ENCODE results near the gene CCDC68.
"Not testable (repeated sequence)": the region's sequence is repeated elsewhere in the genome, so short reads cannot be mapped to it uniquely, and the experiment has no call there.

The CCDC68 gene

DNA sequence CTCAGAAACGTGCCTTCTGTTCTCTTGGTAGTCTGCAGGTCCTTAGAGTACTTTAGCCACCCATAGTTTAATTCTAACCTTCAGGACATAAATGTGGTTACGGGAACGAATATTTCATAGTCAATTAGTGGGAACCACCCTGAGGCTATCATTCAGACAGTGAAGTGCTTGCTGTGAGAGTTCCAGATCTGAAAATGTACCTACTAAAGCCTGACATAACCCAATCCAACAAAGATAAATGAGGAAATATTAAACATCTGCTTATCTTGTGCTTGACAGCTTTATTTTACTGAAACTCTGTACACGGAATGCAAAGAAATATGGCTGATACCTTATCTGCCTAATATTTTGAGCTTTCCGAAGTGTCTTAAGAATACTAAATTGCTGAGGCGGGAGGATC is 88.0 kb downstream of the CCDC68 start:
- FAIRE-seq = no peak

DNA sequence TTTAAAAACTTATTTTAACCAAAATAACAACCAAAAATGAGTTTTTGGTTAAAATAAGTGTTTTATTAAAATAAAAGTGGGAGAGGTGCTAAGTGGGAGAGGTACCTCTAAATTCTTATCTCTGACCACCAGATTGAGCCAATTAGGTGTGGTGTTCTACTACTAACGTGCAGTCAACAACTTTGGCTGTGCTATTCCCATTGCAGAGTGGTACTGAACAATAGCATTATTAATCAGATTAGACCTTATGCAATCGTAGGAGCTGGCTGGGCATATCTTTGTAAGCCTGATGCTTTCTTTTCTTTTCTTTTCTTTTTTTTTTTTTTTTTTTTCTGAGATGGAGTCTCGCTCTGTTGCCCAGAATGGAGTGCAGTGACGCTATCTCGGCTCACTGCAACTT is 92.1 kb downstream of the CCDC68 start:
- no peak for FAIRE-seq

DNA sequence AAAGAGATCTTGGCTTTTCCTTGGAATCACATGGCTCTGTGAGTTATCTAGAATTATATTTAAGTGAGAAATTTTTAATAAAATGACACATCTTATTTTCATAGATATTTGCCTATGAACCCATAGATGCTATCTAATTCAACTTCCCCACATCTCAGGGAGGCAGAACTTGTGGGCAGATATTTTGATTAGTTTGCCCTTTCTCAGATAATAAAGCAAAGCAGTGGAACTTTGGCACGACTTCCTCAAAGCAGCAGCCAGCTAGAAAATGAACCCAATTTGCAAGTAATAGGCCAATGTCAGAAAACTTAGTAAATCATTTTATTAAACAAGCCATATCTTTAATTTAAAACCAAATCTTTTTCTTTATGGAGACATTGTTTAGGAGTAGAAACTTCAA is 98.3 kb downstream of the CCDC68 start:
- no peak for FAIRE-seq

DNA sequence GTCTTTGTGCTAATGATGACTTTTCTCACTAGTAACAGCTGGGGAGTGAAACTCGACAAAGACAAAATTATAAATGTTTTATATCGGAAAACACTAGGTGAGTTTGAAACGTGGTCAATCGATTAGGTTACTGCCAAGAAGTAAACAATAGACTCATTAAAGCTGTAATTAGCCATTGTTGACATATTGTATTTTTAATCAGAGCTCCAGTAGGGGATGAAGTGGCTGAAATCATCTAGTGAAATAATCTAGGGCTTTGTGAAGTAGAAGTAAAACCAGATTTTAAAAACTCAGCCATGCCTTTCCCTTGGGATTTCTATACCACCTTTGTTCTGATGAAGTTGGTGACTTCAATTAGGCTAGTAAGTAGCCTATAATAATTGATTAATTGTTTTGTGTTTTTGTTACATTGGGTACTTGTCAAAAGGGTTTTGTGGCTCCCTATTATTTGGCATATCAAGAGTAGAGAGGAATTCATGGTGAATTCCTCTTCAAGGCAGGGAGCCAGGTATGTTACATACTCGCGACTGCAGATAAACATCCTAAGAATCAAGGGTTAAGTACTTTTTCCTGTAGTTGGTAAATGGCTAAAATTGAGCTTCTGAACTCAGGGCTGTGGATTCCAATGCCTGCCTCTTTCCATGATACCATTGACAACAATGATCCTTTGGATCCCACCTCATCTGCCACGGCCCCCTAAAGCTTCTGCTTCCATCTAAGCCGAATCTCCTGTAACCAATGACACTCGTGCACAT is 99.4 kb downstream of the CCDC68 start:
- no peak for FAIRE-seq

DNA sequence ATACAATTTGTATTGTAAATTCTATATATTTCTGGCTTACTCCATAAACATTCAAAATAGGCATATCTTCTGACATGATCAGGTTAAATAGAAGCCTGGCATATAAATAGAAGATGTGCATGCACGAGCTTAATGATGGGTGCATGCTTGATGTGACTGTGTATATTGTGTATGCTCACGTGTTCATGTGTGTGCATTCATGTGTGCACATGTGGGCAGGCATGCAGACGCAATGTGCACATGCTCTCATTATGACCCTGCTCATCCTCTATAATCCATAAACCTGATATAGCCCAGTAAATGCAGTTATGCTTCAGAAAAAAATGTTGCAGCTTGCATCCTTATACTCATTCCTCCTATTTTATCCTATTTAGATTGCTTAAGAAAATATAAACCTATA is 101.8 kb downstream of the CCDC68 start:
- no peak for FAIRE-seq

DNA sequence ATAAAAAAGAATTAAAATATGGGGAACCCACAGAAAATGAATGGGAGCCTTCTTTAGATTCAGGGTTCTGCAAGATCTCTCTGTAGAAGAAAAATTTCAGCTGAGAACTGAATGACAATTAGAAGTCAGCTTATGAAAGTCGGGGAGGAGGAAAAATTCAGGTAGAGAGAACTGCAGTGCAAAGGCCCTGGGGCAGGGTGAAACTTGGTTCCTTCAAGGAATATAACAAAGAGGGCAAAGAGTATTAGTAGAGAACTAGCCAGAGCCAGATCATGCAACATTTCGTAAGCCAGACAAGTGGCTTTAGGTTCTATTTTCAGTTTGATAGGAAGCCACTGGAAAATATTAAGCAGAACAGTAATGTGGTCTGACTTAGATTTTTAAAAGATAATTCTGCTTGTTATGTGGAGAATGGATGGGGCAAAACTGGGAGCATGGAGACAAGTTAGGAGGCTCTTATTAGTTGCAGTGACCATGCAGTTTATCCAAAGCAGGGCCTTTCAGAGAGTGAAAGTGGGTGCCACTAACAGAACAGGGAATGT is 103.1 kb downstream of the CCDC68 start:
- FAIRE-seq = no peak

DNA sequence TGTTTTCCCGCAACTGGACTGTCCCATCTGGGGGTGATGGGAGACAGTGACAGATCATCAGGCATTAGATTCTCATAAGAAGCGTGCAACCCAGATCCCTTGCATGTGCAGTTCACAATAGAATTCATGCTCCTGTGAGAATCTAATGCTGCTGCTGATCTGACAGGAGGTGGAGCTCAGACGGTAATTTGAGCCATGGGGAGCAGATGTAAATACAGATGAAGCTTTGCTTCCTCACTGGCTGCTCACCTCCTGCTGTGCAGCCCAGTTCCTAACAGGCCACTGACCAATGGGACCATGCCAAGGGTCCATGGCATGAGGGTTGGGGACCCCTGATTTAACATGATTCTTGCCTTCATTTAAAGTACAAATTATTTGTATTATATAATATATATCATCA is 104.2 kb downstream of the CCDC68 start:
- not testable (repeated sequence) for FAIRE-seq

DNA sequence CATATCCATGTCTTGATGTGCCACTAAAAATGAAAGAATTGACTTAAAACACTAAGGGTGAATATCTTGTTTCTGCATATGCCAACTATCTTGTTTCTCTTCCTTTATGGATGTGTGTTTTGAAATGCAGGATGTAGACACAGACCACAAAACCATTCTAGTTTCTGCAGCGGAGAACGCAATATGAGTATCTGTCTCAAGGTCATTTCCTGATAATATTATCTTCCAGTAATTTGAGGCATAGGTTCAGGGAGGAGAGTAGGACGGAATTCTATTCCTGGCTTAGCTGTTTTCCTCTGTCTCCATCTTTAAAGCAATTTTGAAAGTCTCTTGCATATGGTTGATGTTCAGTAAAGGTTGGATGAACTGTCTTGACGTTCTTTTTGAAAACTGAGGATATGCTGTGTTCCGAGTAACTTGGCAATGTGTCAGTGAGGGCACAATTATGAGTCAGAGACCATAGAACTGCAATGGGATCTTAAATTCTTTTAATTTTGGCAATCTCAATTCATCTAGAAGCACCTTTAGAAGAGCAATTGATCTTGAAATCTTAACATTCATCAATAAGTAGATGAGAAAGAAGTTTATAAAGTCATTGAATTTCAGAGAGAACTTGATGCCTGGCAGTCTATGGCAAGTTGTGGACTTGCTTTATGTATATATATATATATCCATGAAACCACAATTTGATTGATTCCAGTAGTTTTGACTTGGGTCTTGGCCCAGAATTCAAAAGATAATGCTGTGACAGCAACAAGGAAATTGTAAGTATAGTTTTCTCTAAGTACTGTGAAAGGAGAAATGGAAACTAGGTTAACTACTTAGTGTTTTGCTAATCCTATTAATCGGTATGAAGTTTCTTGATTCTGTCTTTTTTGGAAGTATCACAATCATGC is 106.2 kb downstream of the CCDC68 start:
- no peak for FAIRE-seq

All from colon (tissue), 2 donors.